Upper lobe of right lung (tissue), 1 donor: Measurements from ENCODE around the gene NCAPH2. TPM values are rescaled to one million over a fixed set of nuclear protein-coding genes. Genes with fewer than 3 reads are reported as not detected.
A peak's percentile ranks its signal among the peaks of the same experiment; 100 is the strongest.

Experiments
- ATAC-seq: fragments of 200-7000 bp; cut with Tn5 transposase; one replicate; pipeline ENCODE4 v1.9.1; 2020; ENCODE audit warnings: mild to moderate bottlenecking, moderate library complexity
- DNase-seq: peaks from one replicate; pipeline ENCODE4 v3.0.0-alpha.2; 2020
- H3K27ac ChIP-seq: fragments of 200-600 bp; one replicate; pipeline ENCODE4 v1.8.0; 2022
- H3K27me3 ChIP-seq: fragments of 200-600 bp; one replicate; pipeline ENCODE4 v1.8.0; 2022; ENCODE audit warnings: mild to moderate bottlenecking
- H3K36me3 ChIP-seq: fragments of 200-600 bp; one replicate; pipeline ENCODE4 v1.8.0; 2022
- H3K4me1 ChIP-seq: fragments of 200-600 bp; one replicate; pipeline ENCODE4 v1.8.0; 2022
- H3K4me3 ChIP-seq: fragments of 200-600 bp; one replicate; pipeline ENCODE4 v1.8.0; 2022; ENCODE audit warnings: mild to moderate bottlenecking
- H3K9me3 ChIP-seq: fragments of 200-600 bp; one replicate; pipeline ENCODE4 v1.8.0; 2022
- CTCF ChIP-seq: fragments of 200-600 bp; IDR thresholded peaks from one replicate; pipeline ENCODE4 v1.8.0; 2022; ENCODE audit warnings: antibody characterized with exemption
- intact Hi-C: fragments of 100-400 bp; cut with DNase I; formaldehyde crosslinking; loops from one replicate; pipeline ENCODE4 v1.11.0; 2022
- total RNA-seq: library from RNA; stranded (reverse); fragmentation: NEBNext Ultra II Directional; extraction: Animal tissue kit (Norgen Biotek cat#: 25700); gene quantifications from one replicate; pipeline ENCODE4 v1.2.1, GENCODE V29; 2021
- donor health status: DM: no; HTN: yes; CAD: no; lungs with severe emphysema.

The NCAPH2 gene
- total RNA-seq, 1 donor from 2014 or later: 51.8 TPM

- H3K9me3 ChIP-seq: no peaks in the 10 kb centered on the region
- no peaks in the 10 kb centered on the region for H3K27me3 ChIP-seq
- intact Hi-C loops: loop anchor here (10.0 kb wide), 1 partner anchor 241 kb away; the partner anchor contains the start of gene MAPK12
- peaks cover 17% of the 10 kb centered on the region for H3K4me1 ChIP-seq
- H3K4me3 ChIP-seq: peak overlapping the region; percentile 91
- no peak overlapping the region for H3K27ac ChIP-seq
- no peak for DNase-seq
- no peak for TF ChIP-seq CTCF
- no peak for ATAC-seq
- H3K36me3 ChIP-seq: peaks cover 29% of the 10 kb centered on the region
Observed at GRCh38 chr22:50505776-50506610, 2.0 kb upstream of the NCAPH2 start.

GRCh38 chr22:50506611-50507420 is 1.2 kb upstream of the NCAPH2 start:
- H3K9me3 ChIP-seq: no peaks in the 10 kb centered on the region
- peaks cover 29% of the 10 kb centered on the region for H3K36me3 ChIP-seq
- peak overlapping the region; percentile 84 for H3K27ac ChIP-seq
- peak; percentile 1 for ATAC-seq
- no peaks in the 10 kb centered on the region for H3K27me3 ChIP-seq
- no peak for TF ChIP-seq CTCF
- intact Hi-C loops: loop anchor here (10.0 kb wide), 1 partner anchor 242 kb away; the partner anchor contains the start of gene MAPK12
- peaks cover 20% of the 10 kb centered on the region for H3K4me1 ChIP-seq
- DNase-seq: no peak
- peak overlapping the region; percentile 91 for H3K4me3 ChIP-seq

- no peaks in the 10 kb centered on the region for H3K27me3 ChIP-seq
- H3K4me3 ChIP-seq: peak within 1 kb of the TSS; percentile 91
- H3K36me3 ChIP-seq: peaks cover 26% of the 10 kb centered on the region
- H3K27ac ChIP-seq: peak within 1 kb of the TSS; percentile 92
- intact Hi-C loops: loop anchor here (10.0 kb wide), 1 partner anchor 243 kb away; the partner anchor contains the start of gene MAPK12
- H3K4me1 ChIP-seq: peaks cover 21% of the 10 kb centered on the region
- no peaks in the 10 kb centered on the region for H3K9me3 ChIP-seq
- DNase-seq (peak; percentile 97), ATAC-seq (peak; percentile 85)
- no peak for TF ChIP-seq CTCF
Observed at GRCh38 chr22:50507421-50507990, 518 bp upstream of the NCAPH2 start, which contains the start of gene LMF2. Gene LMF2, minus strand, starts transcription at chr22:50507702. Its CDS starts 27 bp downstream, at chr22:50507675.

DNA sequence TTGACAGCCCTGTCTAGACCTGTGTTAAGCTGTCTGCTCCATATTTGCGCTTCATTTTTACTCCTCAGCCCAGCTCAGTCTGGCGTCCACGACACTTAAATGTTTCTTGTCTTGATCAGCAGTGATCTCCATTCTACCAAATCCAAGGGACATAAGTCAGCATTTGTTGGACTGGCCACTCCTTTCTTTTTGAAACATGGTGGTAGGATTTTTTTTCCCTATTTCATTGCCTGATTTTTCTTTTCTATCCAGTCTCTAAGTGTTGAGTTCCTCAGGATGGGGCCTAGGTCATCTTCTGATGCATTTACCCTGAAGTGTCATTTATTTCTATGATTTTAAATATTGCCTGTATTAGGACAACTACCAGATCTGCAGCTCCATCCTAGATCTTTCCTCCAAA is 873 bp downstream of the NCAPH2 start:
- TF ChIP-seq CTCF: no peak
- Histone ChIP-seq H3K27me3 (no peaks in the 10 kb centered on the region), H3K9me3 (no peaks in the 10 kb centered on the region), H3K4me1 (peaks cover 21% of the 10 kb centered on the region), H3K36me3 (peaks cover 16% of the 10 kb centered on the region), H3K27ac (peak overlapping the region; percentile 92), H3K4me3 (peak overlapping the region; percentile 79)
- DNase-seq: no peak
- ATAC-seq: no peak
- intact Hi-C loops: loop anchor here (10.0 kb wide), 1 partner anchor 244 kb away; the partner anchor contains the start of gene MAPK12

DNA sequence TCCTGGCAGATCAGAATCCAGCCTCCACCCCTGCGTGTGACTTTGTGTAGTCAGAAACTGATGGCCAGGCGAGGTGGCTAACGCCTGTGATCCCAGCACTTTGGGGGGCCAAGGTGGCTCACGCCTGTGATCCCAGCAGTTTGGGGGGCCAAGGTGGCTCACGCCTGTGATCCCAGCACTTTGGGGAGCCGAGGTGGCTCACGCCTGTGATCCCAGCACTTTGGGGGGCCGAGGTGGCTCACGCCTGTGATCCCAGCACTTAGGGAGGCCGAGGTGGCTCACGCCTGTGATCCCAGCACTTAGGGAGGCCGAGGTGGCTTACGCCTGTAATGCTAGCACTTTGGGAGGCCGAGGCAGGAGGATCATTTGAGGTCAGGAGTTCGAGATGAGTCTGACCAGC is 5.2 kb downstream of the NCAPH2 start:
- Histone ChIP-seq H3K36me3 (peaks cover 17% of the 10 kb centered on the region), H3K27ac (no peak overlapping the region), H3K4me1 (peaks cover 13% of the 10 kb centered on the region), H3K27me3 (no peaks in the 10 kb centered on the region), H3K9me3 (no peaks in the 10 kb centered on the region), H3K4me3 (no peak overlapping the region)
- ATAC-seq (no peak), DNase-seq (no peak)
- intact Hi-C loops: no loop called here
- no peak for TF ChIP-seq CTCF
